Mesothelial cell of epicardium (in vitro differentiated cells): ENCODE data around the gene GTF2H1. TPM values are rescaled to one million over a fixed set of nuclear protein-coding genes. Genes with fewer than 3 reads are reported as not detected.
A peak's percentile ranks its signal among the peaks of the same experiment; 100 is the strongest.

Experiments used
- DNase-seq, 2 experiments: peaks; one replicate each; pipeline ENCODE4 v3.0.0; 2021; ENCODE audit warnings: low spot score in 2 of 2; ENCODE audit not compliant: unreplicated experiment in 2 of 2
- H3K27ac Mint-ChIP-seq: 2 replicates; pipeline ENCODE4 v1.8.0; 2021; ENCODE audit warnings: mixed read lengths
- H3K27me3 Mint-ChIP-seq: 2 replicates; pipeline ENCODE4 v1.8.0; 2021; ENCODE audit warnings: low read depth, mixed read lengths
- H3K36me3 Mint-ChIP-seq: 2 replicates; pipeline ENCODE4 v1.8.0; 2021; ENCODE audit warnings: mixed read lengths
- H3K4me1 Mint-ChIP-seq: 2 replicates; pipeline ENCODE4 v1.8.0; 2021; ENCODE audit warnings: mixed read lengths
- H3K4me3 Mint-ChIP-seq: 2 replicates; pipeline ENCODE4 v1.8.0; 2021; ENCODE audit warnings: mild to moderate bottlenecking, moderate library complexity, mixed read lengths
- H3K9me3 Mint-ChIP-seq: 2 replicates; pipeline ENCODE4 v1.8.0; 2021; ENCODE audit warnings: mixed read lengths
- CTCF ChIP-seq: fragments of 200-600 bp; sonication (generic); IDR thresholded peaks from one replicate; pipeline ENCODE4 v1.5.0; 2021; ENCODE audit warnings: antibody characterized with exemption; ENCODE audit not compliant: unreplicated experiment
- total RNA-seq: library from RNA; stranded (reverse); gene quantifications from 3 replicates; pipeline ENCODE4 v1.2.1, GENCODE V29; 2021

The GTF2H1 gene
- total RNA-seq, 1 donor from 2014 or later, result 45.9 TPM

DNA sequence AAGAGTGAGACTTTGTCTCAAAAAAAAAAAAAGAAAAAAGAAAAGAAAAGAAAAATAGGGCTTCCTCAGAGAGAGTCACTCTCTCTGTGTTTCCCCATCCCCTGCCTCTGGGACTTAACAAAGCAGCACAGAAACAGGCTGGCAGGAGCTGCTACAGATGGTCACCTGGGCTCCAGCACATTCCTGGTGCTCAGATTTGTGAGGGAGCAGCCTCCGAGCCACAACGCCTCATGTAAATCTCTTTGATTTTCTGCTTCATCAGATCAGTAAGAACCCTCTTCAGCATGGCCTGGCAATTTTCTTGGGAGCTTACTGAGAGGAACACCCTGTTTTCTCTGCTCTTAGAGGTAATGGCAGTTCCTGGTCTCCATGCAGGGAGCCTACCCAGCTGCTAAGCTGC lies 56.8 kb downstream of the GTF2H1 start:
- TF ChIP-seq CTCF, result no peak
- peaks cover 15% of the 10 kb centered on the region for H3K4me1 Mint-ChIP-seq
- H3K27ac Mint-ChIP-seq, result no peak overlapping the region
- no peaks in the 10 kb centered on the region for H3K27me3 Mint-ChIP-seq
- H3K4me3 Mint-ChIP-seq, result no peak overlapping the region
- no peaks in the 10 kb centered on the region for H3K36me3 Mint-ChIP-seq
- no peaks in the 10 kb centered on the region for H3K9me3 Mint-ChIP-seq
- DNase-seq, result no peak

- peaks cover 18% of the 10 kb centered on the region for H3K4me1 Mint-ChIP-seq
- no peak for DNase-seq
- H3K9me3 Mint-ChIP-seq, result no peaks in the 10 kb centered on the region
- H3K27me3 Mint-ChIP-seq, result no peaks in the 10 kb centered on the region
- TF ChIP-seq CTCF, result no peak
- H3K27ac Mint-ChIP-seq, result peak overlapping the region; percentile 96
- no peak overlapping the region for H3K4me3 Mint-ChIP-seq
- no peaks in the 10 kb centered on the region for H3K36me3 Mint-ChIP-seq
Observed at GRCh38 chr11:18383388-18384156, 61.2 kb downstream of the GTF2H1 start.

DNA sequence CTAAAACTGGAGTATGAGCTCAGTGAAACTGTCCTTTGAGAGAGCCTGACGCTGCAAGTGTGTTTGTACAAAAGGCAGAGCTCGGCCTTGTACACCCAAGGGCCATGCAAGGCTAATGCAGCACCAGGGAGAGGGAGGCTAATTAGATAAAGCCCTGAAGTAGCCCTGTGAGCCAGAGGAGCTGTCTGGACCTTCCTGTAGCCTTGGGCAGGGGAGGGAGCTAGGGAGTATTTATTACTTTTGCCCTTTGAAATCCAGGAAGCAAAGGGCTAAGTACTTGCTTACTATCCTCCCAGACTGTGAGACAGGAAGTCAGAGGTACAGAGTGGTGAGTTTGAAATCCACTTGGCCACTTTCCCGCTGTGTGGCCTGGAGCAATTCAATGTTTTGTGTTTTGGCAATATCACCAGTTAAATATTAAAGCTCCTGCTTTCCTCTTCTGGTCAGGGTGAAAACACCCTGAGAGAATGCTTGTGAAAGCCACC lies 61.8 kb downstream of the GTF2H1 start:
- peak overlapping the region; percentile 96 for H3K27ac Mint-ChIP-seq
- TF ChIP-seq CTCF, result no peak
- H3K27me3 Mint-ChIP-seq, result no peaks in the 10 kb centered on the region
- H3K9me3 Mint-ChIP-seq, result no peaks in the 10 kb centered on the region
- H3K4me1 Mint-ChIP-seq, result peaks cover 18% of the 10 kb centered on the region
- no peak for DNase-seq
- no peak overlapping the region for H3K4me3 Mint-ChIP-seq
- H3K36me3 Mint-ChIP-seq, result no peaks in the 10 kb centered on the region

- Mint-ChIP-seq H3K27me3 (no peaks in the 10 kb centered on the region), H3K4me3 (no peak overlapping the region), H3K4me1 (peaks cover 7% of the 10 kb centered on the region), H3K27ac (no peak overlapping the region), H3K36me3 (no peaks in the 10 kb centered on the region), H3K9me3 (no peaks in the 10 kb centered on the region)
- no peak for TF ChIP-seq CTCF
- no peak for DNase-seq
Observed at GRCh38 chr11:18390088-18390487, 67.7 kb downstream of the GTF2H1 start.

DNA sequence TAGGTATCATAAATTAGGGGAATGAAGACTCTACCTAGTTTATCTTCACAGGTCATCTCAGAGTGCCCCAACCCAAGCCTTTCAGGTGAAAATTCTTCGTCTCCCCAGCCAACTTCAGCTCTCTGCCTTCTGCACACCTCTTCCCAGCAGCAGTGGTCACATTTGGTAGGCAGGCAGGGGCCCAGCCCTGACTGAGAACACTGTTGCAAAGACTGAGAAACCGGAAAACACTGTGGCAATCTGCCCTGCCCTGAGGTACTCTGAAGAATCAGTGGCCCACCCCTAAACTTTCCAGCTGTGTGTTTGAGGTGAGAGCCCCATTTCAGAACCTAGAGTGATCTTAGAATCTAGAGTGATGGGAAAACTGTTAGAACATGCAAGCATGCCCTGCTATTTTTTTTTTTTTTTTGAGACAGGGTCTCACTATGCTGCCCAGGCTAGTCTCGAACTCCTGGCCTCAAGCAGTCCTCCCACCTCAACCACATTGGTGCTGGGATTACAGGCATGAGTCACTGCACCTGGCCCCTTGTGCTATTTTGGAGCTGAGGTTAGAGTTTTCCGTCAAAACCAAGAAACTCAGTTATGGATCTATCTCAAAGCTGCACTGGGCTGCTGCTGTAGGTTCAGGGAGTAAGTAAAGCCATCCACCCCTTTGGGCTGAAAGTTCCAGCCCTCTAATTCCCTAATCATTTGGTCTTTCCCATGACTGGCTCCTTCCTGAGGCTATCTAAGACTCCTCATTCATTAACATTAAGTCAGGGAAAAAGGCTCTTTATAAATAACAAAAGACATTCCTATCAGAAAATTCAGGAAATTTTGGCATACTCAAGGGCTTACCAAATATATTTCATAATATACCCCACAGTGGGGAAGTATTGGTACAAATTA lies 70.3 kb downstream of the GTF2H1 start:
- Mint-ChIP-seq H3K36me3 (peaks cover 1% of the 10 kb centered on the region), H3K27ac (peak overlapping the region; percentile 82), H3K9me3 (no peaks in the 10 kb centered on the region), H3K27me3 (no peaks in the 10 kb centered on the region), H3K4me1 (peaks cover 20% of the 10 kb centered on the region), H3K4me3 (peak overlapping the region; percentile 26)
- DNase-seq, result no peak
- TF ChIP-seq CTCF, result no peak
